MM.1S (cell line): ENCODE data around the gene CFAP65.

ENCODE experiments used
- DNase-seq: peaks from one replicate; pipeline ENCODE4 v3.0.0-alpha.2; 2015
- H2AFZ ChIP-seq: fragments of 300-600 bp; sonication (generic); 2 replicates; pipeline ENCODE4 v1.6.0; 2016; ENCODE audit warnings: antibody characterized with exemption, low read length
- H3F3A ChIP-seq: fragments of 300-600 bp; sonication (generic); 2 replicates; pipeline ENCODE4 v1.6.1; 2016; ENCODE audit warnings: mild to moderate bottlenecking, antibody characterized with exemption, low read length, moderate library complexity, mixed read lengths; ENCODE audit not compliant: insufficient read depth
- H3K27ac ChIP-seq: fragments of 300-600 bp; sonication (generic); 2 replicates; pipeline ENCODE4 v1.5.1; 2016; ENCODE audit warnings: mild to moderate bottlenecking, low read length
- H3K27me3 ChIP-seq: fragments of 300-600 bp; sonication (generic); replicated peaks from 2 replicates; pipeline ENCODE4 v1.6.0; 2016; ENCODE audit warnings: low read length; ENCODE audit not compliant: insufficient read depth
- H3K36me3 ChIP-seq: fragments of 300-600 bp; sonication (generic); replicated peaks from 2 replicates; pipeline ENCODE4 v1.6.1; 2016; ENCODE audit warnings: mild to moderate bottlenecking, low read length, mixed read lengths; ENCODE audit not compliant: insufficient read depth
- H3K4me1 ChIP-seq: fragments of 300-600 bp; sonication (generic); 2 replicates; pipeline ENCODE4 v1.6.1; 2016; ENCODE audit warnings: low read length, mixed read lengths
- H3K4me2 ChIP-seq: fragments of 300-600 bp; sonication (generic); 2 replicates; pipeline ENCODE4 v1.6.0; 2016; ENCODE audit warnings: low read depth, low read length
- H3K4me3 ChIP-seq: fragments of 300-600 bp; sonication (generic); 2 replicates; pipeline ENCODE4 v1.5.1; 2016; ENCODE audit warnings: low read length, mixed read lengths
- H3K79me2 ChIP-seq: fragments of 300-600 bp; sonication (generic); 2 replicates; pipeline ENCODE4 v1.6.1; 2016; ENCODE audit warnings: mixed run types, low read length, mixed read lengths
- H3K9ac ChIP-seq: fragments of 300-600 bp; sonication (generic); 2 replicates; pipeline ENCODE4 v1.6.1; 2016; ENCODE audit warnings: low read length, mixed read lengths
- H3K9me2 ChIP-seq: fragments of 300-600 bp; sonication (generic); replicated peaks from 2 replicates; pipeline ENCODE4 v1.6.1; 2016; ENCODE audit warnings: mild to moderate bottlenecking, low read length, mixed read lengths; ENCODE audit not compliant: insufficient read depth
- H3K9me3 ChIP-seq: fragments of 300-600 bp; sonication (generic); replicated peaks from 2 replicates; pipeline ENCODE4 v1.6.1; 2016; ENCODE audit warnings: mild to moderate bottlenecking, low read length, mixed read lengths; ENCODE audit not compliant: insufficient read depth
- H4K20me1 ChIP-seq: fragments of 300-600 bp; sonication (generic); 2 replicates; pipeline ENCODE4 v1.6.1; 2016; ENCODE audit warnings: mild to moderate bottlenecking, low read length, moderate library complexity, mixed read lengths; ENCODE audit not compliant: insufficient read depth
- EZH2 ChIP-seq: fragments of 300-600 bp; sonication (generic); optimal IDR thresholded peaks from 2 replicates; pipeline ENCODE3; 2017; ENCODE audit warnings: low read depth, mild to moderate bottlenecking, antibody characterized with exemption, low read length, mixed read lengths
- EZH2phosphoT487 ChIP-seq: fragments of 300-600 bp; sonication (generic); IDR thresholded peaks from 2 replicates; pipeline ENCODE4 v1.6.1; 2018; ENCODE audit warnings: antibody characterized with exemption, low read length
- TF ChIP-seq, protein P1 (sequence below): fragments of 300-600 bp; sonication (generic); IDR thresholded peaks from 2 replicates; pipeline ENCODE4 v1.5.1; 2016; ENCODE audit warnings: antibody characterized with exemption, low read length, mixed read lengths

CFAP65 gene

DNA sequence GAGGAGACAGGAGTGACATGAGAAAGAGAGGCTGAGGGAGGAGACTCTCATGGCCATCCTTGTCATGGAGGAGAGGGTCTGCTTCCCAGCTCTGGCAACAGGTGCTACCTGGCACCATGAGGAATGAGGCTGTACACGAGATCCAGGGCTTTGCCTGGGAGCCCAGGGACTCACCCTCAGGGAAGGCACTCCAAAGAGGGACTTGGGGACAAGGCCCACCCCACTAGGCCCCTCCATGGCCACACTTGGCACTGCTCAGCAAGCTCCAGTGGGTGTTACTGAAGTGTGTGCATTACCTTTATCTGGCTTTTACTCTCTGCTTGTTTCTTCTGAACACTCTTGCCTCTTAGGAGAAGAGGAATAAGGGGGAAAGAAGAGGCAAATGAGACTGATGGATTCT lies 2.7 kb downstream of the CFAP65 start:
- Histone ChIP-seq H3F3A (no peaks in the 10 kb centered on the region), H4K20me1 (no peaks in the 10 kb centered on the region), H3K27me3 (peaks cover 97% of the 10 kb centered on the region), H2AFZ (no peak overlapping the region), H3K79me2 (no peaks in the 10 kb centered on the region), H3K4me3 (no peak overlapping the region), H3K9me3 (no peaks in the 10 kb centered on the region), H3K9ac (no peak overlapping the region), H3K9me2 (no peaks in the 10 kb centered on the region), H3K36me3 (no peaks in the 10 kb centered on the region), H3K4me1 (no peaks in the 10 kb centered on the region), H3K4me2 (no peak overlapping the region), H3K27ac (no peak overlapping the region)
- TF ChIP-seq, protein P1, sequence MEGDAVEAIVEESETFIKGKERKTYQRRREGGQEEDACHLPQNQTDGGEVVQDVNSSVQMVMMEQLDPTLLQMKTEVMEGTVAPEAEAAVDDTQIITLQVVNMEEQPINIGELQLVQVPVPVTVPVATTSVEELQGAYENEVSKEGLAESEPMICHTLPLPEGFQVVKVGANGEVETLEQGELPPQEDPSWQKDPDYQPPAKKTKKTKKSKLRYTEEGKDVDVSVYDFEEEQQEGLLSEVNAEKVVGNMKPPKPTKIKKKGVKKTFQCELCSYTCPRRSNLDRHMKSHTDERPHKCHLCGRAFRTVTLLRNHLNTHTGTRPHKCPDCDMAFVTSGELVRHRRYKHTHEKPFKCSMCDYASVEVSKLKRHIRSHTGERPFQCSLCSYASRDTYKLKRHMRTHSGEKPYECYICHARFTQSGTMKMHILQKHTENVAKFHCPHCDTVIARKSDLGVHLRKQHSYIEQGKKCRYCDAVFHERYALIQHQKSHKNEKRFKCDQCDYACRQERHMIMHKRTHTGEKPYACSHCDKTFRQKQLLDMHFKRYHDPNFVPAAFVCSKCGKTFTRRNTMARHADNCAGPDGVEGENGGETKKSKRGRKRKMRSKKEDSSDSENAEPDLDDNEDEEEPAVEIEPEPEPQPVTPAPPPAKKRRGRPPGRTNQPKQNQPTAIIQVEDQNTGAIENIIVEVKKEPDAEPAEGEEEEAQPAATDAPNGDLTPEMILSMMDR = no peak
- TF ChIP-seq EZH2phosphoT487 (no peak), EZH2 (no peak)
- DNase-seq = no peak

DNA sequence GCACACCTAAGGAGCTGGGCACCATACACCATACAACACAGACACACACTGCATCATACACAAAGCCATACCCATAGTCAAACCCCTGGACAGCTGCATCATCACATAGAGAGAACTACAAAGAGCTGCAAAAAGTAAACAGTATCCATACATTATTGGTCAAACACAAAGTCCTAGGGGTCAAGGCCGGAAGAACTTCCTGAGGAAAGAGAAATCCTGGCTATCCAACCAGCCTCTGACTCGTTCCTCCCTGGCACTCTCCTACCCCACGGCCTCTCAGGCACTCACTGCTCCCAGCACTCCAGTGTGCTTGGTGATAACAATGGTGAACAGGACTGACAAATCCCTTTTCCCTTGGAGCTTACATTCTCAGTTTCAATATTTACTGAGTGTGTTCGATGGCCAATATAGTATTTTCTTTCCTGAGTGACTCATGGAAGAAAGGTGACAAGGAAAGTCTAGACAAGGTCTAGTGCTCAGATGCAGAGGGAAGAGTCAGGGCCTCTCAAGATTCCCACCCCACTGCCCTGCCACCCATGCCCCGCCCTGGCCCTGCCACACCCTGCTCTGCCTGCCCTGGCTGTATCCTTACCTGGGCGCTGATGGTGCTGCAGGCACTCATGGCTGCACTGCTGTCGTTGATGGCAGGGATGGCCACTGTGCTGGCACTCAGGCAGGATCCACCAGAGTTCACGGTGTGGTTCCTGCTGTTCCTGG lies 3.4 kb downstream of the CFAP65 start:
- Histone ChIP-seq H3K36me3 (no peaks in the 10 kb centered on the region), H3K4me1 (no peaks in the 10 kb centered on the region), H4K20me1 (no peaks in the 10 kb centered on the region), H3K9me3 (no peaks in the 10 kb centered on the region), H3K4me2 (no peak overlapping the region), H3K4me3 (no peak overlapping the region), H3F3A (no peaks in the 10 kb centered on the region), H2AFZ (no peak overlapping the region), H3K9me2 (no peaks in the 10 kb centered on the region), H3K79me2 (no peaks in the 10 kb centered on the region), H3K27me3 (peaks cover 97% of the 10 kb centered on the region), H3K27ac (no peak overlapping the region), H3K9ac (no peak overlapping the region)
- DNase-seq = no peak
- TF ChIP-seq EZH2 (no peak), EZH2phosphoT487 (no peak)
- TF ChIP-seq, protein P1 = no peak

DNA sequence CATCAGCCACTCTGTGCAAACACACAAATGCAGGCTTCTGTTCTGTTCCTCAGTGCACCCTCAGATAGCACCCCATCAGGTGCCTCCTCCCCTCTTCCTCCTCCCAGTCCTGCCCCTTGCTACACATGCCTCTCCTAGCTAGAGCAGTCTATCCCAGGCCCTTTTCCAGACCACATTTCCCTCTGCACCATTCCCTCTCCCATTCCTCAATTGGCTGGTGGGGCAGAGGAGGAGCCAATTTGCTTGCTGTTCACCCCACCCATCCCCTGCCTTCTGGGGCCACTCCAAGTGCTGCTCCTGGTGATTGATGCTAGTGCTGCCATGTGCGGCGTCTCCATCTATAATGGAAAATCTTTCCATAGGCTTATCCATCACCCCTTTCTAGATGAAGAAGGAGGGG lies 5.4 kb downstream of the CFAP65 start:
- H4K20me1 ChIP-seq = no peaks in the 10 kb centered on the region
- peaks cover 97% of the 10 kb centered on the region for H3K27me3 ChIP-seq
- no peaks in the 10 kb centered on the region for H3K79me2 ChIP-seq
- no peak overlapping the region for H3K4me2 ChIP-seq
- TF ChIP-seq, protein P1 = no peak
- TF ChIP-seq EZH2phosphoT487 = no peak
- no peak for TF ChIP-seq EZH2
- no peak overlapping the region for H3K27ac ChIP-seq
- H3K4me1 ChIP-seq = no peaks in the 10 kb centered on the region
- no peak overlapping the region for H2AFZ ChIP-seq
- no peaks in the 10 kb centered on the region for H3K9me2 ChIP-seq
- DNase-seq = no peak
- no peak overlapping the region for H3K4me3 ChIP-seq
- H3K36me3 ChIP-seq = no peaks in the 10 kb centered on the region
- H3K9ac ChIP-seq = no peak overlapping the region
- H3K9me3 ChIP-seq = no peaks in the 10 kb centered on the region
- no peaks in the 10 kb centered on the region for H3F3A ChIP-seq
